ENCODE results near the gene TMTC1. TPM values are rescaled to one million over a fixed set of nuclear protein-coding genes. Genes with fewer than 3 reads are reported as not detected.
A peak's percentile ranks its signal among the peaks of the same experiment; 100 is the strongest.

The TMTC1 gene
- polyA plus RNA-seq, 4 donors, result 1.1 to 11.4 (median 1.1) TPM

- no peaks in the 10 kb centered on the region for H3K27me3 ChIP-seq (ENCODE audit: control insufficient read depth in 3 of 3, insufficient read depth in 3 of 3, low read length in 3 of 3)
- H3K27ac ChIP-seq (ENCODE audit: low read depth in 1 of 3, low read length in 2 of 3), result no peak overlapping the region
- no peak for FAIRE-seq
- no peaks in the 10 kb centered on the region for H3K9me3 ChIP-seq (ENCODE audit: control insufficient read depth in 2 of 2, insufficient read depth in 1 of 2, low read depth in 1 of 2, low read length in 1 of 2)
- H3K4me3 ChIP-seq (ENCODE audit: low read depth in 1 of 3, low read length in 3 of 3), result no peak overlapping the region
- H3K4me1 ChIP-seq (ENCODE audit: control insufficient read depth in 3 of 3, insufficient read depth in 2 of 3, low read depth in 1 of 3, low read length in 2 of 3), result no peaks in the 10 kb centered on the region
- H3K36me3 ChIP-seq (ENCODE audit: control insufficient read depth in 3 of 3, insufficient read depth in 2 of 3, low read depth in 1 of 3, low read length in 3 of 3), result no peaks in the 10 kb centered on the region
- WGBS, 3 donors, result 66 to 85% (median 69%) methylated on average over 2 of the region's 2 CpGs
- no peak for DNase-seq
Measured at GRCh38 chr12:29521951-29522350, 261.8 kb downstream of the TMTC1 start.

DNA sequence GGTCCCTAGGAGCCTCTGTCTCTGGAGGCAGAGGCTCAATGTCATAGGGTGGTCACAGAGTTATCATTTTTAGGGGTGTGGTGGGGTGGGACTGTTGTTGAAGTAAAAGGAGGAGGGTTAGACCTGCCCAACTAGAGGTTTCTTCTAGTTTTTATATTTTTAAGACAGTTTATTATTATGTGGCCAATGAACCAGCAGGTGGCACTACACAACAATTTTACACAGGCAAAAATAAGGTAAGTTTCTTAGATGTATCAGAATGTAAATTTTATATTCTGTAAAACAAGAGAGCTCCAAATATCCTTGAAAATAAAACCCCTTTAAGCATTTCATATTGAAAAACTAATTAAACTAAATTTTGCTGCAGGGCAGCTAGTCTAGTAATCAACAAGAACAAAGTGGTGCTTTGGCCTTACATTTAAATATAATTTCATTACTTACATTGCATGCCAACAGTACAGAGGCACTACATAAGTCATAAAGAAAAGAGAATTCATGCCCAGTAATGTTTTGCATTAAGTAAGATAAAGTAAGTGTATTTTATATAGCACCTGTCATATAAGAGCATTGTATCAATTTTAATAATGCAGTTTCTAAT, 264.1 kb downstream of the TMTC1 start:
- Histone ChIP-seq H3K27ac (ENCODE audit: low read depth in 1 of 3, low read length in 2 of 3) (no peak overlapping the region), H3K36me3 (ENCODE audit: control insufficient read depth in 3 of 3, insufficient read depth in 2 of 3, low read depth in 1 of 3, low read length in 3 of 3) (no peaks in the 10 kb centered on the region), H3K27me3 (ENCODE audit: control insufficient read depth in 3 of 3, insufficient read depth in 3 of 3, low read length in 3 of 3) (no peaks in the 10 kb centered on the region), H3K4me3 (ENCODE audit: low read depth in 1 of 3, low read length in 3 of 3) (no peak overlapping the region), H3K9me3 (ENCODE audit: control insufficient read depth in 2 of 2, insufficient read depth in 1 of 2, low read depth in 1 of 2, low read length in 1 of 2) (no peaks in the 10 kb centered on the region), H3K4me1 (ENCODE audit: control insufficient read depth in 3 of 3, insufficient read depth in 2 of 3, low read depth in 1 of 3, low read length in 2 of 3) (no peaks in the 10 kb centered on the region)
- FAIRE-seq (peak; percentile 49), DNase-seq (peak; percentile 39 to 50)

DNA sequence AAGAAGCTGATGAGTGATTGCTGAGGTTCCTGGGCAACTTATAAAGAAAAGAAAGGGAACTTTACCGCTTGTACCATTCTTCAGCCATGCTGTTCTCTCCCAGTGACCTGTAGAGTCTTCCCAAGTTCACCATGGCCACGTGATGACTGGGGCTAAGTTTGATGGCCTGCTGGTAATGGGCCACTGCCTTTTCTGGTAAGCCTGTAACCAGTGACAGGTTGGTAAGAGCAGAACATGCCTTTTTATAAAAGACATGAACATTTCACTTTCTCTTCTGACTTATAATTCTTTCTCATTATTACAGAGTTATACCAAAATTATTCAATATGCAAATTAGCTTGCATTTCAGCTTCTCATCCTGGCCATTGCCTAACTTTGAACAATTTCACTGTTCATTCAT, 265.3 kb downstream of the TMTC1 start:
- WGBS, 3 donors, result 66 to 80% (median 67%) methylated on average over 2 of the region's 2 CpGs
- FAIRE-seq (no peak), DNase-seq (no peak)
- Histone ChIP-seq H3K36me3 (ENCODE audit: control insufficient read depth in 3 of 3, insufficient read depth in 2 of 3, low read depth in 1 of 3, low read length in 3 of 3) (no peaks in the 10 kb centered on the region), H3K4me3 (ENCODE audit: low read depth in 1 of 3, low read length in 3 of 3) (no peak overlapping the region), H3K9me3 (ENCODE audit: control insufficient read depth in 2 of 2, insufficient read depth in 1 of 2, low read depth in 1 of 2, low read length in 1 of 2) (no peaks in the 10 kb centered on the region), H3K4me1 (ENCODE audit: control insufficient read depth in 3 of 3, insufficient read depth in 2 of 3, low read depth in 1 of 3, low read length in 2 of 3) (no peaks in the 10 kb centered on the region), H3K27ac (ENCODE audit: low read depth in 1 of 3, low read length in 2 of 3) (no peak overlapping the region), H3K27me3 (ENCODE audit: control insufficient read depth in 3 of 3, insufficient read depth in 3 of 3, low read length in 3 of 3) (no peaks in the 10 kb centered on the region)

DNA sequence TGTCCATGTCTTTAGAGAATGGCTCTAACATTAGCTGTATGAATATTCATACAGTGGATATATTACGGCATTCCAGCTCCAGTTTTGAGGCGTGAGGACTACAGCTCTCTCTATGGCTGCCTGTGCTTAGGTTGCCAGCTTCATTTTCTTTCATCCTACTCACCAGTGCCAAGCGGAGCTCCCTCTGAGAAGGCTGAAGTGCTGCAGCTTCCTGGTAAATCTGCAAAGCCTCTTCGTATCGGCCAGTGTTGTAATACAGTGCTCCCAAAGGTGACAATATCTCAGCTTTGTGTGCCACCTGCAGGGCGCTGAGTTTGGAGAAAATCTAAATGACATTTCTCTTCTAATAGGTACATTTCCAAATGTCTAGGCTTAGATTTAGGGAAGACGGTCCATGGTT, 266.5 kb downstream of the TMTC1 start:
- H3K27me3 ChIP-seq (ENCODE audit: control insufficient read depth in 3 of 3, insufficient read depth in 3 of 3, low read length in 3 of 3), result no peaks in the 10 kb centered on the region
- DNase-seq (peak in 1 of 2 donors; percentile 77), FAIRE-seq (no peak)

GRCh38 chr12:29516431-29516875, 267.3 kb downstream of the TMTC1 start:
- H3K36me3 ChIP-seq (ENCODE audit: control insufficient read depth in 3 of 3, insufficient read depth in 2 of 3, low read depth in 1 of 3, low read length in 3 of 3), result no peaks in the 10 kb centered on the region
- whole genome bisulfite sequencing, 3 donors, result 56 to 69% (median 61%) methylated on average over 2 of the region's 2 CpGs
- no peaks in the 10 kb centered on the region for H3K4me1 ChIP-seq (ENCODE audit: control insufficient read depth in 3 of 3, insufficient read depth in 2 of 3, low read depth in 1 of 3, low read length in 2 of 3)
- no peaks in the 10 kb centered on the region for H3K9me3 ChIP-seq (ENCODE audit: control insufficient read depth in 2 of 2, insufficient read depth in 1 of 2, low read depth in 1 of 2, low read length in 1 of 2)
- H3K4me3 ChIP-seq (ENCODE audit: low read depth in 1 of 3, low read length in 3 of 3), result no peak overlapping the region
- no peak overlapping the region for H3K27ac ChIP-seq (ENCODE audit: low read depth in 1 of 3, low read length in 2 of 3)
- FAIRE-seq (no peak), DNase-seq (no peak)
- H3K27me3 ChIP-seq (ENCODE audit: control insufficient read depth in 3 of 3, insufficient read depth in 3 of 3, low read length in 3 of 3), result no peaks in the 10 kb centered on the region

More for the DNA sequence above, 266.5 kb downstream of the TMTC1 start:
- Histone ChIP-seq H3K36me3 (ENCODE audit: control insufficient read depth in 3 of 3, insufficient read depth in 2 of 3, low read depth in 1 of 3, low read length in 3 of 3) (no peaks in the 10 kb centered on the region), H3K9me3 (ENCODE audit: control insufficient read depth in 2 of 2, insufficient read depth in 1 of 2, low read depth in 1 of 2, low read length in 1 of 2) (no peaks in the 10 kb centered on the region), H3K4me1 (ENCODE audit: control insufficient read depth in 3 of 3, insufficient read depth in 2 of 3, low read depth in 1 of 3, low read length in 2 of 3) (no peaks in the 10 kb centered on the region), H3K4me3 (ENCODE audit: low read depth in 1 of 3, low read length in 3 of 3) (no peak overlapping the region), H3K27ac (ENCODE audit: low read depth in 1 of 3, low read length in 2 of 3) (no peak overlapping the region)
- WGBS, 3 donors, result 18 to 73% (median 41%) methylated on average over 7 of the region's 7 CpGs

DNA sequence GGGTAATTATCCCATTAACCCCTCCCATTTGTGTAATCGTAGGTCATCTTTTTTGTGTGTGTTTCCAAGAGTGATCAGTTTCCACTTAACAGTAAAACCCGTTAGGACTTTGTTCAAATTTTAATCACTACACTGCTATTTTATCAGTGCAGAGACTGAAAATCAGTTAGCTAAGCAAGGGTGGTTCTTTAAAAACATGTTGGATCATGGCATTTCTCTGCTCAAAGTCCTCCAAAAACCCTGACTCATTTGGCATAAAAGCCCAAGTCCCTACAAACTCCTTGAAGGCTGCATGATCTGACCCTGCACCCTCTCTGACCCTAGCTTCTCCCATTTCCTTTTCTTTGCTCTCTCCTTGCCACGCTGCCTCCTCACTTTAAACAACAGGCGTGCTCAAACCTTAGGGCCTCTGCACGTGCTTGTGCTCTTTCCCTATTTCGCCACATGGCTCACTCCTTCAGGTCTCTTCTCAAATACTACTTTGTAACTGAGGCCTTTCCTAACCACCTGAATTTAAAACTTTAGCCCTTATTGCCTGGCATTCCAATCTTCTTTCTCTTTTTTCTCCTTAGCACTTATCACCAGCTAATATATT, 273.1 kb downstream of the TMTC1 start:
- Histone ChIP-seq H3K27ac (ENCODE audit: low read depth in 1 of 3, low read length in 2 of 3) (no peak overlapping the region), H3K4me3 (ENCODE audit: low read depth in 1 of 3, low read length in 3 of 3) (no peak overlapping the region), H3K4me1 (ENCODE audit: control insufficient read depth in 3 of 3, insufficient read depth in 2 of 3, low read depth in 1 of 3, low read length in 2 of 3) (peaks cover 0 to 4% (median 0%) of the 10 kb centered on the region in 3 donors), H3K9me3 (ENCODE audit: control insufficient read depth in 2 of 2, insufficient read depth in 1 of 2, low read depth in 1 of 2, low read length in 1 of 2) (no peaks in the 10 kb centered on the region), H3K36me3 (ENCODE audit: control insufficient read depth in 3 of 3, insufficient read depth in 2 of 3, low read depth in 1 of 3, low read length in 3 of 3) (no peaks in the 10 kb centered on the region), H3K27me3 (ENCODE audit: control insufficient read depth in 3 of 3, insufficient read depth in 3 of 3, low read length in 3 of 3) (no peaks in the 10 kb centered on the region)
- DNase-seq, result peak; percentile 4 to 56
- FAIRE-seq, result no peak
- 28 to 56% (median 45%) methylated on average over 6 of the region's 6 CpGs for WGBS, 3 donors

DNA sequence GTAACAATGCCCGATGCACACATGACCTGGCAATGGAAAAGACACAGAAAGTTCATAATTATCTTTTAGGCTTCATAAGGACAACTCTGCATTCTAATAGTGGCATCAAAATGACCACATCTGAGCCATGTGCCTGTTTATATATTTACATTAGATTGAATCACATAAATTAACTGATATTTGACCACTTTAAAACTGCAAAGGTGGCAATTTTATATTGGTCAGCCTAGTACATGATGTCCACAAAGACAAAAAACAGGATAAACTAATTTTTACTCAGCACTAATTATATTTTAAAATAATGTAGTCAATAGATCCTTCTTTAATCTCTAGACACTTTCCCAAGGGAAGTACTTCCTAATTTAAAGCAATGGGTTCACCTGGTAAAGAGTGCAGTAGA, 274.2 kb downstream of the TMTC1 start:
- DNase-seq (no peak), FAIRE-seq (no peak)
- H3K9me3 ChIP-seq (ENCODE audit: control insufficient read depth in 2 of 2, insufficient read depth in 1 of 2, low read depth in 1 of 2, low read length in 1 of 2), result no peaks in the 10 kb centered on the region
- no peak overlapping the region for H3K4me3 ChIP-seq (ENCODE audit: low read depth in 1 of 3, low read length in 3 of 3)
- no peaks in the 10 kb centered on the region for H3K36me3 ChIP-seq (ENCODE audit: control insufficient read depth in 3 of 3, insufficient read depth in 2 of 3, low read depth in 1 of 3, low read length in 3 of 3)
- 90 to 93% (median 91%) methylated on average over 1 of the region's 1 CpG for WGBS, 3 donors
- H3K27ac ChIP-seq (ENCODE audit: low read depth in 1 of 3, low read length in 2 of 3), result no peak overlapping the region
- no peaks in the 10 kb centered on the region for H3K27me3 ChIP-seq (ENCODE audit: control insufficient read depth in 3 of 3, insufficient read depth in 3 of 3, low read length in 3 of 3)
- H3K4me1 ChIP-seq (ENCODE audit: control insufficient read depth in 3 of 3, insufficient read depth in 2 of 3, low read depth in 1 of 3, low read length in 2 of 3), result peaks cover 0 to 4% (median 0%) of the 10 kb centered on the region in 3 donors

DNA sequence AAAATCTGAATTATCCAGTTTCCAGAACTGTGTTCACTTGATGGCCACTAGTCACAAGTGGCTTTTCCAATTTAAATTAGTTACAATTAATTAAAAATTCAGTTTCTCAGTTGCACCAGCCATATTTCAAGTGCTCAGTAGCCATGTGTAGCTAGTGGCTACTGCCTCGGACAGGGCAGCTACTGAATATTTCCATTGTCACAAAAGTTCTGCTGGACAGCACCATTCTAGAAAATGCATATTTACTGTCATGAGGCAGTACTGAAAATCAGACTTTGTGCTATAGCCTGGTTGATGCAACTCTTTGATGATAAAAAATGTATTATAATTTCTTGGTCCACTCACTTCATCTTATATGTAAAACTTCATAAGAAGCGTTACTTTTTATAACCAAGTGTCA, 274.8 kb downstream of the TMTC1 start:
- WGBS, 3 donors, result 91 to 95% (median 94%) methylated on average over 2 of the region's 2 CpGs
- DNase-seq, result no peak
- no peak for FAIRE-seq
- Histone ChIP-seq H3K4me1 (ENCODE audit: control insufficient read depth in 3 of 3, insufficient read depth in 2 of 3, low read depth in 1 of 3, low read length in 2 of 3) (peaks cover 0 to 4% (median 0%) of the 10 kb centered on the region in 3 donors), H3K27ac (ENCODE audit: low read depth in 1 of 3, low read length in 2 of 3) (no peak overlapping the region), H3K9me3 (ENCODE audit: control insufficient read depth in 2 of 2, insufficient read depth in 1 of 2, low read depth in 1 of 2, low read length in 1 of 2) (no peaks in the 10 kb centered on the region), H3K27me3 (ENCODE audit: control insufficient read depth in 3 of 3, insufficient read depth in 3 of 3, low read length in 3 of 3) (no peaks in the 10 kb centered on the region), H3K4me3 (ENCODE audit: low read depth in 1 of 3, low read length in 3 of 3) (no peak overlapping the region), H3K36me3 (ENCODE audit: control insufficient read depth in 3 of 3, insufficient read depth in 2 of 3, low read depth in 1 of 3, low read length in 3 of 3) (no peaks in the 10 kb centered on the region)

- FAIRE-seq, result no peak
- 74 to 91% (median 88%) methylated on average over 3 of the region's 3 CpGs for WGBS, 3 donors
Measured at GRCh38 chr12:29505122-29505521, 278.6 kb downstream of the TMTC1 start.

More at GRCh38 chr12:29505122-29505521, 278.6 kb downstream of the TMTC1 start:
- Histone ChIP-seq H3K27me3 (ENCODE audit: control insufficient read depth in 3 of 3, insufficient read depth in 3 of 3, low read length in 3 of 3) (no peaks in the 10 kb centered on the region), H3K36me3 (ENCODE audit: control insufficient read depth in 3 of 3, insufficient read depth in 2 of 3, low read depth in 1 of 3, low read length in 3 of 3) (no peaks in the 10 kb centered on the region), H3K27ac (ENCODE audit: low read depth in 1 of 3, low read length in 2 of 3) (no peak overlapping the region), H3K9me3 (ENCODE audit: control insufficient read depth in 2 of 2, insufficient read depth in 1 of 2, low read depth in 1 of 2, low read length in 1 of 2) (no peaks in the 10 kb centered on the region), H3K4me1 (ENCODE audit: control insufficient read depth in 3 of 3, insufficient read depth in 2 of 3, low read depth in 1 of 3, low read length in 2 of 3) (peaks cover 0 to 2% (median 0%) of the 10 kb centered on the region in 3 donors), H3K4me3 (ENCODE audit: low read depth in 1 of 3, low read length in 3 of 3) (no peak overlapping the region)
- no peak for DNase-seq

Measured in small intestine (tissue), 7 donors.